A549 treated with ZK216348 at 1 μM for 4 hours (cell line): ENCODE data around the gene C12orf76. TPM values are rescaled to one million over a fixed set of nuclear protein-coding genes. Genes with fewer than 3 reads are reported as not detected.

Source experiments
- total RNA-seq: library from RNA; stranded (reverse); fragments of 200-300 nt; extraction: Qiagen RNA extraction; gene quantifications from 5 replicates; pipeline ENCODE4 v1.2.3, GENCODE V29; 2022; ENCODE audit warnings: low read depth

Gene C12orf76, protein sequence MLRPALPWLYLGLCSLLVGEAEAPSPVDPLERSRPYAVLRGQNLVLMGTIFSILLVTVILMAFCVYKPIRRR
- 6.0 to 7.9 TPM (median 6.3 TPM) in 5 replicates for total RNA-seq

DNA sequence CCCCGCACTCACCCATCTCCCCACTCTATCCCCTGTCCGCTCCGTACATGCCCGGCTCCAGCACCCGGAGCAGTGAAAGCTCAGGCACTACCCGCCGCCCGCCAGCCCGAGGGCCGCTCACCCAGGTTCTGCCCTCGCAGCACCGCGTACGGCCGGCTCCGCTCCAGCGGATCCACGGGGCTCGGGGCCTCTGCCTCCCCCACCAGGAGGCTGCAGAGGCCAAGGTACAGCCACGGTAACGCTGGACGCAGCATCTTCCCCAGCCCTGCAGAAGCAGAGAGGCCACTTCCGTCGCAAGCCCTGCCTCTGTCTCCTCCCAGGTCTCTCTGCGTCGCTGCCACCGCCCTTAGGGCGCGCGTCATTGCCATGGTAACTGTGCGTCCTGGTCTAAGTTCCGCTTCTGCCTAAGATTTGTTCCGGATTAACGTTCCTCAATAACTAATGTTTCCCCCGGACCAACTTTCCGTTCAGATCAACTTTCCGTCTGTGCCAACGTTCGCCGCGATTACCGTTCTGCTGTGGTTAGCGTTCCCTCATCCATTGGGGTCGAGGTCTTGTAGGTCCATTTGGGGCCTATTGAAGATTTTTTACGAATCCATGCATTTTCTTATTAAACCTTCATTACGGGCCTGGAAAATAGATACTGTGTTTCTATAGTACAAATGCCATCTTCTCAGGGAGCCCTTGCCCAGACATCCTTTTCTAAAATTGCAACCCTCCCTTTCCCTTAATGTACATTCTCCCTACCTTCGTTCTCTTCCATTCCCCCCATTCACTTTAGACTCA is at the start of gene C12orf76:
Gene C12orf76, minus strand, starts transcription at position 281 of the 786 bp plus-strand sequence. Its CDS starts 27 bp downstream, at position 254.

GRCh38 chr12:109998904-109999648 is 49.2 kb downstream of the C12orf76 start, which contains the start of gene ANKRD13A:
Gene ANKRD13A (plus strand): TSS chr12:109999430. CDS start chr12:109999689, 259 bp downstream.

GRCh38 chr12:109995686-109996482 is 52.4 kb downstream of the C12orf76 start, which contains the start of gene GIT2:
Gene GIT2 (minus strand): TSS chr12:109996368. CDS start chr12:109996224, 144 bp downstream.

Other genes starting within 250 kb of the C12orf76 start
- 0.07 to 0.18 TPM (median 0.09 TPM) in 5 replicates for gene TRPV4, start 215.1 kb downstream of the C12orf76 start, total RNA-seq
- 17.9 to 22.8 TPM (median 21.2 TPM) in 5 replicates for gene GLTP, start 168.0 kb downstream of the C12orf76 start, total RNA-seq
- 16.3 to 20.3 TPM (median 17.8 TPM) in 5 replicates for gene TCHP, start 148.2 kb downstream of the C12orf76 start, total RNA-seq
- gene GIT2, start 52.2 kb downstream of the C12orf76 start, total RNA-seq: 16.2 to 23.3 TPM (median 20.5 TPM) in 5 replicates
- 13.4 to 21.5 TPM (median 18.5 TPM) in 5 replicates for gene ANKRD13A, start 49.1 kb downstream of the C12orf76 start, total RNA-seq
- gene IFT81, start 75.8 kb upstream of the C12orf76 start, total RNA-seq: 13.2 to 29.7 TPM (median 20.1 TPM) in 5 replicates
- 236 to 338 TPM (median 301 TPM) in 5 replicates for gene ATP2A2, start 232.7 kb upstream of the C12orf76 start, total RNA-seq